MCF 10A (cell line): ENCODE results near the gene IKBIP. TPM values are rescaled to one million over a fixed set of nuclear protein-coding genes. Genes with fewer than 3 reads are reported as not detected.

Experiments used
- BruUV-seq: library from RNA; stranded (reverse); fragments of 400-500 nt; replicated peaks from 2 replicates; lab custom pipeline; 2021; lab: Mats Ljungman, UMichigan
- CTCF ChIA-PET: fragments of 300-600 bp; sonication (Branson Sonifier 250); formaldehyde crosslinking; extraction: SDS; loops from one replicate; lab custom pipeline; 2021; ENCODE audit warnings: antibody characterized with exemption, inconsistent platforms; lab: Yijun Ruan, JAX
- POLR2A ChIA-PET: fragments of 300-600, 350-650 bp; sonication (Branson Sonifier 250); formaldehyde crosslinking; extraction: SDS; loops from one replicate; lab custom pipeline; 2020; ENCODE audit warnings: antibody characterized with exemption, inconsistent platforms; lab: Yijun Ruan, JAX
- DNase-seq: peaks from one replicate; pipeline ENCODE4 v3.0.0-alpha.2; 2018; ENCODE audit not compliant: unreplicated experiment
- H3K27ac Mint-ChIP-seq: one replicate; pipeline ENCODE4 v1.8.0; 2022; ENCODE audit warnings: mild to moderate bottlenecking, low read depth, mixed read lengths; ENCODE audit not compliant: unreplicated experiment
- H3K27me3 Mint-ChIP-seq: one replicate; pipeline ENCODE4 v1.8.0; 2022; ENCODE audit warnings: mixed read lengths; ENCODE audit not compliant: insufficient read depth, unreplicated experiment
- H3K36me3 Mint-ChIP-seq: one replicate; pipeline ENCODE4 v1.8.0; 2022; ENCODE audit warnings: mild to moderate bottlenecking, moderate library complexity, mixed read lengths; ENCODE audit not compliant: insufficient read depth, unreplicated experiment
- H3K4me1 Mint-ChIP-seq: one replicate; pipeline ENCODE4 v1.8.0; 2022; ENCODE audit warnings: mixed read lengths; ENCODE audit not compliant: insufficient read depth, unreplicated experiment
- H3K4me3 Mint-ChIP-seq: one replicate; pipeline ENCODE4 v1.8.0; 2022; ENCODE audit warnings: mild to moderate bottlenecking, moderate library complexity, mixed read lengths; ENCODE audit not compliant: unreplicated experiment
- H3K9me3 Mint-ChIP-seq: one replicate; pipeline ENCODE4 v1.8.0; 2022; ENCODE audit warnings: mixed read lengths; ENCODE audit not compliant: unreplicated experiment
- CTCF ChIP-seq: fragments of 200-600 bp; IDR thresholded peaks from one replicate; pipeline ENCODE4 v1.8.0; 2022; ENCODE audit warnings: antibody characterized with exemption, mild to moderate bottlenecking; ENCODE audit not compliant: unreplicated experiment
- intact Hi-C: fragments of 100-400 bp; cut with micrococcal nuclease; formaldehyde crosslinking; loops from 2 replicates; pipeline ENCODE4 v1.14.1; 2022
- total RNA-seq: library from RNA; stranded (reverse); gene quantifications from 2 replicates; pipeline ENCODE4 v1.2.3, GENCODE V29; 2022

The IKBIP gene
- total RNA-seq, 1 experiment from 2014 or later = 43.0 TPM

GRCh38 chr12:98582093-98582492, 62.5 kb downstream of the IKBIP start:
- no peaks in the 10 kb centered on the region for H3K36me3 Mint-ChIP-seq
- CTCF ChIA-PET = interaction anchor here (3.3 kb wide), 1 partner anchor 15 kb away, joined by 23 read pairs; no protein-coding TSS in a partner anchor
- peaks cover 9% of the 10 kb centered on the region for H3K4me1 Mint-ChIP-seq
- DNase-seq = no peak
- POLR2A ChIA-PET = interaction anchor here (1.0 to 1.3 kb wide), 3 partner anchors 11 to 13 kb away, joined by 3 to 4 read pairs (median 3); partner anchors contain the start of gene SLC25A3
- no TSS peak for BruUV-seq
- intact Hi-C loops = no loop called here
- H3K4me3 Mint-ChIP-seq = no peak overlapping the region
- no peaks in the 10 kb centered on the region for H3K9me3 Mint-ChIP-seq
- H3K27ac Mint-ChIP-seq = no peak overlapping the region
- TF ChIP-seq CTCF = no peak
- H3K27me3 Mint-ChIP-seq = no peaks in the 10 kb centered on the region

GRCh38 chr12:98581101-98581500, 63.5 kb downstream of the IKBIP start:
- POLR2A ChIA-PET = interaction anchor here (1.3 kb wide), 1 partner anchor 12 kb away, joined by 4 read pairs; no protein-coding TSS in a partner anchor
- Mint-ChIP-seq H3K27me3 (no peaks in the 10 kb centered on the region), H3K4me3 (no peak overlapping the region), H3K9me3 (no peaks in the 10 kb centered on the region), H3K36me3 (no peaks in the 10 kb centered on the region), H3K27ac (no peak overlapping the region), H3K4me1 (peaks cover 9% of the 10 kb centered on the region)
- TF ChIP-seq CTCF = no peak
- DNase-seq = no peak
- CTCF ChIA-PET = interaction anchor here (0.5 to 3.3 kb wide), 3 partner anchors 14 to 1088 kb away, joined by 3 to 23 read pairs (median 4); no protein-coding TSS in a partner anchor
- intact Hi-C loops = no loop called here
- BruUV-seq = no TSS peak

DNA sequence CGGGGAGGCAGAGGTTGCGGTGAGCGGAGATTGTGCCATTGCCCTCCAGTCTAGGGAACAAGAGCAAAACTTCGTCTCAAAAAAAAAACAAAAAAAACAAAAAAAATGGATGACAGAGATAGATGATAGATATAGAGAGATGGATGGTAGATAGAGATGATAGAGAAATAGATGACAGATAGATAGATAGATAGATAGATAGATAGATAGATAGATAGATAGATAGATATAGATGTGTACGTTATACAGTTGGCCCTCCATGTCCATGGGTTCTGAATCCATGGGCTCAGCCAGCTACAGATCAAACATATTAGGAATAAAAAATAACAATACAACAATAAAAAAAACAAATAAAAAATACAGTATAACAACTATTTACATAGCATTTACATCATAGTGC, 63.9 kb downstream of the IKBIP start:
- POLR2A ChIA-PET = interaction anchor here (1.3 kb wide), 1 partner anchor 12 kb away, joined by 4 read pairs; no protein-coding TSS in a partner anchor
- Mint-ChIP-seq H3K36me3 (no peaks in the 10 kb centered on the region), H3K4me3 (no peak overlapping the region), H3K27me3 (no peaks in the 10 kb centered on the region), H3K9me3 (no peaks in the 10 kb centered on the region), H3K4me1 (peaks cover 9% of the 10 kb centered on the region), H3K27ac (no peak overlapping the region)
- TF ChIP-seq CTCF = no peak
- CTCF ChIA-PET = interaction anchor here (0.6 to 3.3 kb wide), 2 partner anchors 14 to 70 kb away, joined by 3 to 23 read pairs; no protein-coding TSS in a partner anchor
- DNase-seq = no peak
- BruUV-seq = no TSS peak
- intact Hi-C loops = no loop called here

GRCh38 chr12:98579835-98580234, 64.8 kb downstream of the IKBIP start:
- Mint-ChIP-seq H3K27me3 (no peaks in the 10 kb centered on the region), H3K27ac (no peak overlapping the region), H3K4me3 (no peak overlapping the region), H3K4me1 (peaks cover 9% of the 10 kb centered on the region), H3K9me3 (no peaks in the 10 kb centered on the region), H3K36me3 (no peaks in the 10 kb centered on the region)
- intact Hi-C loops = no loop called here
- CTCF ChIA-PET = interaction anchor here (3.3 kb wide), 1 partner anchor 13 kb away, joined by 23 read pairs; no protein-coding TSS in a partner anchor
- POLR2A ChIA-PET = interaction anchor here (1.9 kb wide), 1 partner anchor 14 kb away, joined by 21 read pairs; the partner anchor contains the start of gene SLC25A3
- TF ChIP-seq CTCF = no peak
- BruUV-seq = no TSS peak
- DNase-seq = no peak
